H1 (cell line): Measurements from ENCODE around the gene NTN1.

Experiments
- CTCF ChIP-seq, 3 experiments: IDR thresholded peaks; 1 replicate in 2 of 3; 2 replicates in 1 of 3; pipeline versions ENCODE4 v1.5.1 to v1.6.1; 2011; ENCODE audit warnings: low read length in 3 of 3, mild to moderate bottlenecking in 3 of 3, inconsistent platforms in 2 of 3, low read depth in 1 of 3, moderate library complexity in 1 of 3; ENCODE audit not compliant: insufficient read depth in 1 of 3; ENCODE audit errors: control extremely low read depth in 1 of 3
- EP300 ChIP-seq, 2 experiments: IDR thresholded peaks; 1 replicate in 1 of 2; 2 replicates in 1 of 2; pipeline ENCODE4 v1.6.1; 2011 to 2012; ENCODE audit warnings: low read depth in 2 of 2, low read length in 2 of 2, mild to moderate bottlenecking in 2 of 2, borderline replicate concordance in 1 of 2, inconsistent platforms in 1 of 2, moderate library complexity in 1 of 2
- EZH2 ChIP-seq: fragments of 200-600 bp; sonication (generic); IDR thresholded peaks from 2 replicates; pipeline ENCODE4 v1.7.1; 2012; ENCODE audit warnings: low read depth, mild to moderate bottlenecking, moderate library complexity, low read length, inconsistent platforms; ENCODE audit not compliant: severe bottlenecking
- FOSL1 ChIP-seq: IDR thresholded peaks from 2 replicates; pipeline ENCODE4 v1.6.1; 2011; ENCODE audit warnings: mild to moderate bottlenecking, low read depth, low read length, moderate library complexity; ENCODE audit not compliant: insufficient read depth
- KDM1A ChIP-seq: fragments of 200-600, 300-600 bp; sonication (generic); IDR thresholded peaks from 2 replicates; pipeline ENCODE4 v1.7.1; 2016; ENCODE audit warnings: mild to moderate bottlenecking, low read length, borderline replicate concordance
- MAX ChIP-seq: IDR thresholded peaks from 2 replicates; pipeline ENCODE4 v1.6.1; 2012; ENCODE audit warnings: inconsistent platforms
- POLR2A ChIP-seq, 2 experiments: IDR thresholded peaks; 1 replicate in 1 of 2; 2 replicates in 1 of 2; pipeline ENCODE4 v1.6.1; 2011; ENCODE audit warnings: low read depth in 2 of 2, low read length in 2 of 2, mild to moderate bottlenecking in 2 of 2; ENCODE audit errors: control extremely low read depth in 1 of 2
- POLR2AphosphoS5 ChIP-seq: IDR thresholded peaks from 2 replicates; pipeline ENCODE4 v1.6.1; 2011; ENCODE audit warnings: low read depth, low read length
- RAD21 ChIP-seq, 2 experiments: IDR thresholded peaks in 1 of 2; conservative IDR thresholded peaks in 1 of 2; 2 replicates each; pipeline ENCODE4 v1.6.1; 2011; ENCODE audit warnings: low read depth in 2 of 2, low read length in 2 of 2, improper control_type of control experiment in 1 of 2, inconsistent platforms in 1 of 2, mild to moderate bottlenecking in 1 of 2, moderate library complexity in 1 of 2
- RBBP5 ChIP-seq: IDR thresholded peaks from 2 replicates; pipeline ENCODE4 v1.7.1; 2012; ENCODE audit warnings: low read depth, mild to moderate bottlenecking, inconsistent platforms, low read length, moderate library complexity, borderline replicate concordance
- SIX5 ChIP-seq: IDR thresholded peaks from 2 replicates; pipeline ENCODE4 v1.6.1; 2011; ENCODE audit warnings: mild to moderate bottlenecking, low read depth, low read length
- SP1 ChIP-seq: IDR thresholded peaks from 2 replicates; pipeline ENCODE4 v1.6.1; 2011; ENCODE audit warnings: low read depth, low read length
- USF2 ChIP-seq: IDR thresholded peaks from 2 replicates; pipeline ENCODE4 v1.6.1; 2011; ENCODE audit warnings: low read length, improper control_type of control experiment
- YY1 ChIP-seq: IDR thresholded peaks from 2 replicates; pipeline ENCODE4 v1.6.1; 2011; ENCODE audit warnings: low read depth, mild to moderate bottlenecking, low read length

GRCh38 chr17:9189870-9190269 is 168.6 kb downstream of the NTN1 start:
- TF ChIP-seq EZH2 (no peak), EP300 (IDR thresholded peaks at IDR 0.05; ENCODE audit: borderline replicate concordance in 1 of 2, low read depth in 2 of 2, low read length in 2 of 2) (no peak), POLR2A (IDR thresholded peaks at IDR 0.05; ENCODE audit: control extremely low read depth in 1 of 2, low read depth in 2 of 2, low read length in 2 of 2) (no peak), USF2 (no peak), CTCF (IDR thresholded peaks at IDR 0.05; ENCODE audit: control extremely low read depth in 1 of 3, insufficient read depth in 1 of 3, low read depth in 1 of 3, low read length in 3 of 3) (no peak), RAD21 (IDR thresholded peaks at IDR 0.05 in 1 of 2, conservative IDR thresholded peaks at IDR 0.05 in 1 of 2; ENCODE audit: low read depth in 2 of 2, low read length in 2 of 2) (no peak), KDM1A (no peak), MAX (no peak), POLR2AphosphoS5 (no peak), SP1 (no peak), YY1 (no peak), FOSL1 (no peak), RBBP5 (no peak), SIX5 (no peak)
